ENCODE measurements around the gene PUM2. TPM values are rescaled to one million over a fixed set of nuclear protein-coding genes. Genes with fewer than 3 reads are reported as not detected.

PUM2 gene
- polyA plus RNA-seq, 1 of the 3 experiments (the other 2 are of a cell fraction), result 19.7 TPM

DNA sequence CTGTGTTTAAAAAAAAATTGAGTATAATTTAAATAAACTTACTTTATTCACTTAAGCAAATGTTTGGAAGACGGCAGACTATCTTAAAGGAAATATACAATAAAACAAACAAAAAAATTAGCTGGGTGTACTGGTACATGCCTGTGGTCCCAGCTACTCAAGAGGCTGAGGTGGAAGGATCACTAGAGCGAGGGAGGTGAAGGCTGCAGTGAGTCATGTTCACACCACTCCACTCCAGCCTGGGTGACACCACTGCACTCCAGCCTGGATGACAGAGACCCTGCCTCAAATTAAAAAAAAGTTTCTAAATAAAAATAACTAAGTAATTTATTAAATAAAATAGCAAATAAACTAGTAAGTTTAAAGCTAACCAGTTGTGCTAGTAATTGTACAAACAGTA is 7.5 kb downstream of the PUM2 start (continued):
- TF ChIP-seq CHD2 (IDR thresholded peaks at IDR 0.05; ENCODE audit: low read length, partially characterized antibody), result no peak
- TF ChIP-seq, protein P1, sequence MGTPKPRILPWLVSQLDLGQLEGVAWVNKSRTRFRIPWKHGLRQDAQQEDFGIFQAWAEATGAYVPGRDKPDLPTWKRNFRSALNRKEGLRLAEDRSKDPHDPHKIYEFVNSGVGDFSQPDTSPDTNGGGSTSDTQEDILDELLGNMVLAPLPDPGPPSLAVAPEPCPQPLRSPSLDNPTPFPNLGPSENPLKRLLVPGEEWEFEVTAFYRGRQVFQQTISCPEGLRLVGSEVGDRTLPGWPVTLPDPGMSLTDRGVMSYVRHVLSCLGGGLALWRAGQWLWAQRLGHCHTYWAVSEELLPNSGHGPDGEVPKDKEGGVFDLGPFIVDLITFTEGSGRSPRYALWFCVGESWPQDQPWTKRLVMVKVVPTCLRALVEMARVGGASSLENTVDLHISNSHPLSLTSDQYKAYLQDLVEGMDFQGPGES (IDR thresholded peaks at IDR 0.05; ENCODE audit: low read depth, low read length), result no peak
- TF ChIP-seq MEF2A (IDR thresholded peaks at IDR 0.05; ENCODE audit: borderline replicate concordance, low read depth), result no peak
- no peak for TF ChIP-seq RFX5 (IDR thresholded peaks at IDR 0.05; ENCODE audit: low read length)

DNA sequence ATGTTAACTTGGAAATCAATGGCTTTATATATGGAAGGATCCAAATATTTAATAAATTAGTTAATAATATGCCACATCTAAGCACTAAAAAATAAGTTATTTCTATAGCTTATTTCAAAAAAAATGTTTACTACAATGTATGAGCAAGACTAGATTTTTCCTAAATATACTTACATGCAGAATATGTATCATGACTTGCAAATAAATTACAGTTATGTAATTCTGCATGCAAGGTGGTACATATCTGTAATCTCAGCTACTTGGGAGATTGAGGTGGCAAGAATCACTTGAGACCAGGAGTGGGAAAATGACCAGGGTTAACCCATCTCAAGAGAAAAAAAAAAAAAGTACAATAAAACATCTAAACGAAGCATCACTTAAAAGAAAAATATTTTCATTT is 11.6 kb downstream of the PUM2 start:
- WGBS (ENCODE audit: low lambda C conversion rate), result 86% methylated on average over 1 of the region's 1 CpG
- no peak overlapping the region for H3K4me3 ChIP-seq (ENCODE audit: low read depth in 2 of 2, low read length in 1 of 2)
- H2AFZ ChIP-seq (ENCODE audit: low read depth), result no peak overlapping the region
- H3K4me2 ChIP-seq, result no peak overlapping the region
- CTCF ChIA-PET, result interaction anchor here (2.8 to 11.5 kb wide), 2 partner anchors 13 to 48 kb away, joined by 9 to 128 read pairs; no protein-coding TSS in a partner anchor
- peaks cover 0 to 6% of the 10 kb centered on the region in 2 experiments; a peak in 2 of 4 replicates for H3K4me1 ChIP-seq (ENCODE audit: control insufficient read depth in 1 of 2, insufficient read depth in 2 of 2, low read depth in 1 of 2, low read length in 1 of 2)
- H3K27ac ChIP-seq (ENCODE audit: low read depth in 2 of 2, low read length in 1 of 2), result no peak overlapping the region
- H3F3A ChIP-seq (replicated peaks; ENCODE audit: insufficient read depth), result peaks cover 10% of the 10 kb centered on the region
- no peak for DNase-seq
- H3K36me3 ChIP-seq (replicated peaks in 1 of 2; ENCODE audit: control insufficient read depth in 1 of 2, insufficient read depth in 2 of 2, low read length in 1 of 2), result peaks cover 0 to 13% of the 10 kb centered on the region in 2 experiments
- H3K9me3 ChIP-seq, result no peaks in the 10 kb centered on the region
- H3K9me2 ChIP-seq, result no peaks in the 10 kb centered on the region
- no peak for TF ChIP-seq GABPA (IDR thresholded peaks at IDR 0.05; ENCODE audit: low read depth)
- TF ChIP-seq TAF1 (IDR thresholded peaks at IDR 0.05; ENCODE audit: borderline replicate concordance, low read depth, low read length), result no peak
- no peak for TF ChIP-seq RCOR1 (IDR thresholded peaks at IDR 0.05; ENCODE audit: low read length)
- no peak for TF ChIP-seq NRF1 (IDR thresholded peaks at IDR 0.05; ENCODE audit: low read depth, low read length)
- TF ChIP-seq, protein P2, sequence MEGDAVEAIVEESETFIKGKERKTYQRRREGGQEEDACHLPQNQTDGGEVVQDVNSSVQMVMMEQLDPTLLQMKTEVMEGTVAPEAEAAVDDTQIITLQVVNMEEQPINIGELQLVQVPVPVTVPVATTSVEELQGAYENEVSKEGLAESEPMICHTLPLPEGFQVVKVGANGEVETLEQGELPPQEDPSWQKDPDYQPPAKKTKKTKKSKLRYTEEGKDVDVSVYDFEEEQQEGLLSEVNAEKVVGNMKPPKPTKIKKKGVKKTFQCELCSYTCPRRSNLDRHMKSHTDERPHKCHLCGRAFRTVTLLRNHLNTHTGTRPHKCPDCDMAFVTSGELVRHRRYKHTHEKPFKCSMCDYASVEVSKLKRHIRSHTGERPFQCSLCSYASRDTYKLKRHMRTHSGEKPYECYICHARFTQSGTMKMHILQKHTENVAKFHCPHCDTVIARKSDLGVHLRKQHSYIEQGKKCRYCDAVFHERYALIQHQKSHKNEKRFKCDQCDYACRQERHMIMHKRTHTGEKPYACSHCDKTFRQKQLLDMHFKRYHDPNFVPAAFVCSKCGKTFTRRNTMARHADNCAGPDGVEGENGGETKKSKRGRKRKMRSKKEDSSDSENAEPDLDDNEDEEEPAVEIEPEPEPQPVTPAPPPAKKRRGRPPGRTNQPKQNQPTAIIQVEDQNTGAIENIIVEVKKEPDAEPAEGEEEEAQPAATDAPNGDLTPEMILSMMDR (IDR thresholded peaks at IDR 0.05), result no peak
- no peak for TF ChIP-seq TCF12 (IDR thresholded peaks at IDR 0.05)
- TF ChIP-seq, protein P3, sequence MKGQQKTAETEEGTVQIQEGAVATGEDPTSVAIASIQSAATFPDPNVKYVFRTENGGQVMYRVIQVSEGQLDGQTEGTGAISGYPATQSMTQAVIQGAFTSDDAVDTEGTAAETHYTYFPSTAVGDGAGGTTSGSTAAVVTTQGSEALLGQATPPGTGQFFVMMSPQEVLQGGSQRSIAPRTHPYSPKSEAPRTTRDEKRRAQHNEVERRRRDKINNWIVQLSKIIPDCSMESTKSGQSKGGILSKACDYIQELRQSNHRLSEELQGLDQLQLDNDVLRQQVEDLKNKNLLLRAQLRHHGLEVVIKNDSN (IDR thresholded peaks at IDR 0.05; ENCODE audit: borderline replicate concordance, low read depth), result no peak
- no peak for TF ChIP-seq POLR2AphosphoS5 (IDR thresholded peaks at IDR 0.05; ENCODE audit: low read depth, low read length)
- no peak for TF ChIP-seq SMC3 (IDR thresholded peaks at IDR 0.05; ENCODE audit: low read depth, low read length)
- H4K20me1 ChIP-seq (ENCODE audit: insufficient read depth), result peaks cover 100% of the 10 kb centered on the region
- peaks cover 100% of the 10 kb centered on the region for H3K79me2 ChIP-seq (ENCODE audit: insufficient read depth)
- POLR2A ChIA-PET, result no interaction called here
- no peaks in the 10 kb centered on the region for H3K27me3 ChIP-seq (ENCODE audit: insufficient read depth)
- H3K9ac ChIP-seq, result no peak overlapping the region

All from SK-N-SH (cell line).